Endothelial cell (in vitro differentiated cells): ENCODE results near the gene EFTUD2. TPM values are rescaled to one million over a fixed set of nuclear protein-coding genes. Genes with fewer than 3 reads are reported as not detected.

Experiments used
- DNase-seq: peaks from one replicate; pipeline ENCODE4 v3.0.0; 2021; ENCODE audit warnings: low spot score
- H3K27ac Mint-ChIP-seq: one replicate; pipeline ENCODE4 v1.8.0; 2021; ENCODE audit warnings: mixed read lengths, inconsistent platforms; ENCODE audit not compliant: unreplicated experiment
- H3K27me3 Mint-ChIP-seq: one replicate; pipeline ENCODE4 v1.8.0; 2021; ENCODE audit warnings: mild to moderate bottlenecking, moderate library complexity, mixed read lengths, inconsistent platforms; ENCODE audit not compliant: unreplicated experiment
- H3K36me3 Mint-ChIP-seq: one replicate; pipeline ENCODE4 v1.8.0; 2021; ENCODE audit warnings: mild to moderate bottlenecking, low read depth, mixed read lengths, inconsistent platforms; ENCODE audit not compliant: unreplicated experiment
- H3K4me1 Mint-ChIP-seq: one replicate; pipeline ENCODE4 v1.8.0; 2021; ENCODE audit warnings: mild to moderate bottlenecking, mixed read lengths, inconsistent platforms; ENCODE audit not compliant: unreplicated experiment
- H3K4me3 Mint-ChIP-seq: one replicate; pipeline ENCODE4 v1.8.0; 2021; ENCODE audit warnings: mild to moderate bottlenecking, mixed read lengths, inconsistent platforms; ENCODE audit not compliant: unreplicated experiment
- H3K9me3 Mint-ChIP-seq: one replicate; pipeline ENCODE4 v1.8.0; 2021; ENCODE audit warnings: mixed read lengths, inconsistent platforms; ENCODE audit not compliant: unreplicated experiment
- CTCF ChIP-seq: fragments of 200-600 bp; sonication (generic); IDR thresholded peaks from one replicate; pipeline ENCODE4 v1.5.0; 2021; ENCODE audit warnings: antibody characterized with exemption; ENCODE audit not compliant: unreplicated experiment
- total RNA-seq: library from RNA; stranded (reverse); fragmentation: NEBNext Ultra II Directional; extraction: Animal tissue kit (Norgen Biotek cat#: 25700); gene quantifications from one replicate; pipeline ENCODE4 v1.2.1, GENCODE V29; 2021; ENCODE audit not compliant: unreplicated experiment

Gene EFTUD2
- total RNA-seq, 1 donor from 2014 or later: 154 TPM

- peaks cover 7% of the 10 kb centered on the region for H3K27me3 Mint-ChIP-seq
Measured at GRCh38 chr17:44900894-44901293, 1.6 kb upstream of the EFTUD2 start.

GRCh38 chr17:44898768-44899073 lies 524 bp downstream of the EFTUD2 start:
- no peak for DNase-seq

More at GRCh38 chr17:44900894-44901293, 1.6 kb upstream of the EFTUD2 start:
- Mint-ChIP-seq H3K4me1 (peaks cover 26% of the 10 kb centered on the region), H3K9me3 (no peaks in the 10 kb centered on the region), H3K36me3 (no peaks in the 10 kb centered on the region), H3K4me3 (no peak overlapping the region), H3K27ac (no peak overlapping the region)
- TF ChIP-seq CTCF: no peak
- DNase-seq: no peak

GRCh38 chr17:44894642-44895041 lies 4.6 kb downstream of the EFTUD2 start:
- H3K4me1 Mint-ChIP-seq: peaks cover 6% of the 10 kb centered on the region
- no peaks in the 10 kb centered on the region for H3K9me3 Mint-ChIP-seq
- peaks cover 8% of the 10 kb centered on the region for H3K36me3 Mint-ChIP-seq
- no peak for TF ChIP-seq CTCF
- H3K27me3 Mint-ChIP-seq: peaks cover 5% of the 10 kb centered on the region
- no peak overlapping the region for H3K27ac Mint-ChIP-seq
- no peak for DNase-seq
- no peak overlapping the region for H3K4me3 Mint-ChIP-seq

More at GRCh38 chr17:44898768-44899073, 524 bp downstream of the EFTUD2 start:
- Mint-ChIP-seq H3K9me3 (no peaks in the 10 kb centered on the region), H3K4me1 (peaks cover 16% of the 10 kb centered on the region), H3K36me3 (no peaks in the 10 kb centered on the region), H3K27me3 (peaks cover 7% of the 10 kb centered on the region), H3K4me3 (peak overlapping the region; percentile 93), H3K27ac (peak overlapping the region; percentile 95)
- no peak for TF ChIP-seq CTCF

- no peak for DNase-seq
- Mint-ChIP-seq H3K9me3 (no peaks in the 10 kb centered on the region), H3K4me3 (no peak overlapping the region), H3K27ac (no peak overlapping the region), H3K27me3 (no peaks in the 10 kb centered on the region), H3K36me3 (peaks cover 8% of the 10 kb centered on the region), H3K4me1 (no peaks in the 10 kb centered on the region)
- no peak for TF ChIP-seq CTCF
Measured at GRCh38 chr17:44892250-44892649, 7.0 kb downstream of the EFTUD2 start.

GRCh38 chr17:44889003-44889402 lies 10.2 kb downstream of the EFTUD2 start:
- no peak for TF ChIP-seq CTCF
- Mint-ChIP-seq H3K4me1 (no peaks in the 10 kb centered on the region), H3K27me3 (no peaks in the 10 kb centered on the region), H3K9me3 (no peaks in the 10 kb centered on the region), H3K36me3 (peaks cover 13% of the 10 kb centered on the region), H3K27ac (no peak overlapping the region), H3K4me3 (no peak overlapping the region)
- no peak for DNase-seq
